ENCODE results near the gene NAB2.
"Not testable (repeated sequence)": the region's sequence is repeated elsewhere in the genome, so short reads cannot be mapped to it uniquely, and the experiment has no call there.

The NAB2 gene

DNA sequence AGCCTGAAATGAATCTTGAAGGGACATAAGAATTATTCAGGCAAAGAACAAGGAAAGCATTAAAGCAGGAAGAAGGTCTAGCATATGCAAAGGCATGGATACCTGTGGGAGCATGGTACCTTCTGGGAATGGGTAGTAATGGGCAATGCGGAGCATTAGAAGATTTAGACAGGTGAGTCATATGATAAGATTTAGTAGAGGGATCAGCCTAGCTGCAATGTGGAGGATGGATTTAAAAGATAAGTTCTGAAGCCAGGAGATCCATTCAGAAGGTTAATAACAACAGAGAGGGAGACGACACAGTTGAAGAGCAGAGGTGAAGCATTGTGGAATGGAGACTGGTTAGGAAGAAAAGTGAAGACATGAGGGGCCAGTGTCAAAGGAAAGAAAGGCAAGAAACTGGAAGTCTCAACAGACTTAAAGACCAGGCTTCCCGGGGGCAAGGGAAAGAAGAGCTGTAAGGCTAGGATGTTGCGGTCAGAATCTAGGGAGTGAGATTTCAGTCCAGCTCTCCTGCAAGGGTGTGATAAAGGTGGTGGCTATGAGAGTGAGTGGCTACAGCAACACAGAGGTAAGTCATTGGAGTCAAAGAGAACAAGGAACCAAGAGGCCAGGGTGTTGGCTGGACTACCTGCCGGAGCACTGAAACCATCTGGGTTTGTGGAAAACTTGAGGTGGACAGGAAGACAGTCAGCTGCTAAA is 27.8 kb downstream of the NAB2 start:
- DNase-seq, result no peak

GRCh38 chr12:57118711-57119271 is 29.9 kb downstream of the NAB2 start:
- DNase-seq, result no peak

- DNase-seq, result no peak
Measured at GRCh38 chr12:57119294-57120085, 30.6 kb downstream of the NAB2 start.

DNA sequence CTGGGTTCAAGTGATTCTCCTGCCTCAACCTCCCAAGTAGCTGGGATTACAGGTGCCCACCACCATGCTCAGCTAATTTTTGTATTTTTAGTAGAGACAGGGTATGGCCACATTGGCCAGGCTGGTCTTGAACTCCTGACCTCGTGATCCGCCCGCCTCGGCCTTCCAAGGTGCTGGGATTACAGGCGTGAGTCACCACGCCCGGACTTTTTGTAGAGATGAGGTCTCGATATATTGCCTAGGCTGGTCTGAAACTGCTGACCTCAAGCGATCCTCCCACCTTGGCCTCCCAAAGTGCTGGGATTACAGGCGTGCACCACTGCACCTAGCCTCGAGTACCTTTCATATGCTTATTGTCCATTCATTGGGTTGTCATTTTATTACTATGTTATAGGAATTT is 31.8 kb downstream of the NAB2 start:
- DNase-seq, result not testable (repeated sequence)

DNA sequence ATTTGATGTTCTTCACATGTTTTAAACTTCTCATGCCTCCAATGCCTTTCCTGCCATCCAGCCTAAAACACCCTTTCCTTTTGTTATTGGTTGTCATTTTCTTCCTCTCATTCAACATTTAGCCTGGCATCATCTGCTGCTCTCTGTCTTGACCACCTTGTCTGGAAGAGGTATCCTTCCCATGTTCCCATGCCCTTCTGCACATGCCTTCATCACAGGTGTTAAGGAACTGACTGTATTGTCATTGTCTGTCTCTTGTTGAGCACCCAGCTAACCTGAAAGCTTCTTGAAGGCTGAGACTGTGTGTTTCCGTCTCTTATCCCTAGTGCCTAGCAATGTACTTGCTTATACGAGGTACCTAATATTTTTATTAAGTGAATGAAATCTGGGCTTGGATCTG is 34.9 kb downstream of the NAB2 start:
- DNase-seq, result no peak

- peak; percentile 24 for DNase-seq
Measured at GRCh38 chr12:57124261-57124877, 35.5 kb downstream of the NAB2 start.

- no peak for DNase-seq
Measured at GRCh38 chr12:57126061-57126460, 37.1 kb downstream of the NAB2 start.

DNA sequence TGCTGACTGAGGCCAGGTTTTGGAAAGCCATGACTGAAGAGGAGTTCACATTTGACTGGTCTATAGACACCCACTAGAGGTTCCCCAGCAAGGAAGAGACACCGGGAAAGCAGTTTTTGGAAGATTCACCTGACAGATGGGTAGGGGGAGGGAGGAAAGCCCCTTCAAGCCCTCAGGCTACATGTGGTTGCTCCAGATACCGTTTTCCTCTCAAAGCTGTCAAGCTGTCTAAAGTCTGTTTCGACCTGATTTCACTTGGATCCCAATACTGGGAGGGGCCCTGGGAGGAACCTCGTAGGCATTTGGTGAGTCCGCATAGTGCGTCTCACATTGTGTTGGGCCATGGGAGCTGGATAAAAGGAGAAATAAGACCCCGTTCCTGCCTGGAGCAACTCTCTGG is 37.6 kb downstream of the NAB2 start:
- DNase-seq, result peak; percentile 68

DNA sequence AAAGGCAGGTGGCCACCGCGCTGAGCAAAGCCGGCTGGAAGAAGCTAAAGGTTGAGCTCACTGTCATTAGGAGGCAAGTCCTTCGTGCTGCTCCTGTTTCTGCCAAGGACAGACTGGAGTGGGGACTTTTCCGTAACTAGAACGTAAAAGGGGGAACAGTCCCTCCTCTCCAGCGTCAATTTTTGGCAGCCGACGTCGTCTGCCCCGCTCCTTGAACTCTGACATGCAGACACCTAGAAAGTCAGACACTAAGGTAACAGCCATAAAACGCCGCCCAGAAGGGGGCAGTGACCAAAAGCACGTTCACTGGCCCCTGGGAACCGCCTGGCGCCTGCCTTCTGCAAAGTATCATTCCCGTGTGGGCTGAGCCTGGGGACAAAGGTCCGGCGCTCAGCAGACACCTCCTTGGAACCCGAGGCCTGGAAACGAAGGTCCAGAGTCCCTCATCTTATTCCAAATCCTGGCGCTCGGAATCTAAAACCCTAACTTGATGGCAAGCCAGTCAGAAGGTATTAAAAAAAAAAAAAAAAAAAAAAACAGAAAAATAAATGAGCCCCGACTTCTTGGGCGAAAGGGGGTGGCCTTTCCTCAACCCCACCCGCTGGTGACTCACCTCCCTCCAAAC is 38.3 kb downstream of the NAB2 start:
- peak; percentile 4 for DNase-seq

DNA sequence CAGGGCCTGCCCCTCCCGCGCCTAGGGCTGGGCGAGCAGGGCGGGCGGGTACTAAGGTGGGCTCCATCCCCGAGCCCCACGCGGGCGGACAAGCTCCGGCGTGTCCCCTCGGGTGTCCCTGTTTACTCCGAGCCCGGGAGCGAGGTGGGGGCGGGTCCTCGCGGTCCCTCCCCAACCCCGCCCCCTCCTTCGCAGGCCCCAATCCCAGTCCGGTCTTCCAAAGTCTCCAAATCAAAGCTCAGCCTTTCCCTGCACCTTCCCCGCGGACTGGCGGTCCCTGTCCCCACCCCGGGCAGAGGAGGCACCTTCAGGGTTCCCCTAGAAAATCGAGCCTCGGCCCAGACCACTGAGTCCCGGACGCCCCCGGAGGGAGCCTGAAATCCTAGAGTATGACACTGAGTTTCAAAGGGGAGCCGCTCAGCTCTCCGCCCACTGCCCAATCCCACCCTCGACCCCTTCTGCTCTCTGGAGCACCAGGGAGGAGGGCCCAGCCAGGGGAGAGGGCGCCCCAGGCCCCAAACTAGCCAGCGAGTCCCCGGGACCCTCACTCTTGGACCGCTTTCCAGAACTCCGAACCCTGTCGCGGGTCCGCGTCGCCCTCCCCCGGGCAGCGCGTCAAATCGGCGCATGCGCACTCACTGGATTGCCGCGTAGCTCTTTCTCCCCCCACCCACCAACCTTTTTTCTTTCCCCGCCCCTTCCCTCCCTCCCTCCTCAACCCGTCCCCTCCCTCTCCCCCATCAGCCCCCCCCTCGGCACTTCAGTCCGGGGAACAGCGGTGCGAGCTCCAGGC is 39.0 kb downstream of the NAB2 start, which contains the start of gene LRP1:
LRP1 (plus strand) TSS at position 758 of the 793 bp plus-strand sequence. CDS start 482 bp downstream, outside the sequence.
- no peak for DNase-seq

GRCh38 chr12:57128519-57129247 is 39.8 kb downstream of the NAB2 start:
- DNase-seq, result no peak

DNA sequence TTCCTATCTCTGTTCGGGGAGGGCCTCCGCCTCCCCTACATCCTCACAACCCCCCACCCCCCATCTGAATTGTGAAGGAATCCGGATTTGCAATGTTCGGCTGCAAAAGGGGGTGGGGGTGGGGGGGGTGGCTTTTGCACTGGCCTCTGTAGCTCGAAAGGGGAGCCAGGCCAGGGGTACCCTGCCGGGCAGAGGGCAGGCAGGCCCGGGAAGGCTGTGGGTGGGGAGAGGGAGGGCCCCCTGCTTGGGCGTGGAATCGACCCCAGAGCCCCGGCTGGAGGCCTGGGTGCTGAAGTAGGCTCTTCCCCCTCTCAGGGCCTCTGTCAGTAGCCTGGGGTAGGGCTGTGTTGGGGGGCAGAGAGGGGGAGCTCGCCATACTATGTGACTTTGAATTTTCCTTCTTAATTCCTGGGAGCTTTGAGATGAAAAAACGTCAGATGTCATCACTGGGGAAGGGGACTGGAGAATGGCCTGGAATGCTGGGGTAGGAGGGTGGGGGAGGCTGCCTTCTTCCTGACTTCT is 40.5 kb downstream of the NAB2 start:
- no peak for DNase-seq

- DNase-seq, result no peak
Measured at GRCh38 chr12:57129889-57130288, 41.0 kb downstream of the NAB2 start.

DNA sequence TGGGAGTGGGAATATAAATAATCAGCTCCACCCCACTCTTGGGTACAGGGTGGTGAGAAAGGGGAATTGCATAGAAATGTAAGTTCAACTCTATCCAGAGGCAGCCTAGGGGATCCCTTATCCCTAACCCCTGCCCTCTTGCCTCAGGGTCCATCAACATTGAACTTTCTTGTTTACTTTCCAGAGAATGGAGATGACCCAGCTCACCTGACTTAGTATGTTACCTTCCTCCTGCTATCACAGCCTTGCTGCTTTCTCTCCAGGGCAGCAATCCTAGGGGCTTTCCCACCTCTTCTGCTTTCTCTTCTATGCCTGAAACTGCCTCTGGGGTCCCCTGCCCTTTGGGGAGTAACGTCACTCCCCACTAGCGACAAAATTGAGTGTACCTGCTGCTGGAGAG is 42.0 kb downstream of the NAB2 start:
- DNase-seq, result no peak

DNA sequence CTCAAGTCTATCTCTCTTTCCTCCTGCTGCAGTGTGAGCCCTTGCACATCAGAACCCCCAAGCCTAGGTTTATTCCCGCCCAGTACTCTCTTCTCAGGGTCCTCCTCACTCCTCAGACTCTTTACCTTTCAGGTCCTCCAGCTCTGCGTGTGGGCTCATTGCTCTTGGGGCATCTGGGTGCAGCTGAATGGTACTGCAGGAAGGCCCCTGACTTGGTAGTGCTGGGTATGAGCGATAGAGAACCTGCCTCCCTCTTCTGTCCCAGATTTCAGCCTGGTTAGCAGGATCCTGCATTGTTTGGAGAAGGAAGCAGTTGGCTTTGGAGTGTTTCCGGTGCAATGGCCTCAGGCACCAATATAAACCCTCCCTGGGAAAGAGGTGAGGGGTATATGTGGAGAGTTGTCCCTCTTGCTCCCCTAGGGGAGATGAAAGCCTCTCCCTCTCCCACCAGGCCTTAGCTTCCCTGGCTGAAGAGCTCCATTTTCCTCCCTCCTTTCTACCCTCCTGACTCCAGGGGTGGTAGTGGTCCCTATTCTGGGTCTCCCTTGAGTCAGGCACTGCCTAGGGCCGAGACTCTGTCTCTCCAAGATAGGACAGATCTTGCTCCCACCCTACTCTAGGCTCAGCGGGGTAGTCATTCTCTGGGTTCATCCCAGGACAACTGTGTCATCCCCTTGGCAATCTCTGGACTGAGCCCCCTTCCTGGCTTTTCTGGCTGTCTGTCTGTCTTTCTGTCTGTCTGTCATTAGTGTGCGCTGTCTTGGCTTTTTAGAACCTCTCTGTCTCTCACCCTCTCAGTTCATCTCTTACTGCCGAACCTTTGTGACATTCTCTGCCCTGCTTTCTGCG is 43.2 kb downstream of the NAB2 start:
- no peak for DNase-seq

DNA sequence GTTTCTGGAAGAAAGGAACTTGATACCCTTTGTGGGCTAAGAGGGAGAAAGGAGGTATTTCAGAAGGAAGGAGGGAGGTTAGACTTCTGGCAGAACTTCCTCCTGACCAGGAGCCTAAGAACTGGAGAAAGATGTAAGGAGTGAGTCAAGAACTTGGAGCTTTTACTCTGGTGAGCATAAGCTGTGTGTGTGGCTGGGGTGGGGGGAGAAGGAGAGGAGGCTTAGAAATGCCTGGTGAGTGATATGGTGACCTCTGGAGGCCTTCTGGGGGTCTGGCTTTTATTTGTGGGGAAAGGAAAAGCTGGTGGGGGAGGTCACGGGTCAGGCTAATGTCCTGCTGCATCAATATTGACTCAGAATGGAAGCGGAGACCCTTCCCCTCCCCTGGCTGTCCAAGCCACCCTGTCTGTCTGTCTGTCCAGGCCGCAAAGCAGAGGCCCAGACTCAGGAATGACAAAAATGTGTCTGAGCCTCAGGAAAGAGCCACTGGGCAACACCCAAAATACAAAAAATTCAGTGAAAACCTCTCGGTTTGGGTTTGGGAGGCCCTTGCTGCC is 44.2 kb downstream of the NAB2 start:
- no peak for DNase-seq

GRCh38 chr12:57133916-57134315 is 45.0 kb downstream of the NAB2 start:
- DNase-seq, result no peak

DNA sequence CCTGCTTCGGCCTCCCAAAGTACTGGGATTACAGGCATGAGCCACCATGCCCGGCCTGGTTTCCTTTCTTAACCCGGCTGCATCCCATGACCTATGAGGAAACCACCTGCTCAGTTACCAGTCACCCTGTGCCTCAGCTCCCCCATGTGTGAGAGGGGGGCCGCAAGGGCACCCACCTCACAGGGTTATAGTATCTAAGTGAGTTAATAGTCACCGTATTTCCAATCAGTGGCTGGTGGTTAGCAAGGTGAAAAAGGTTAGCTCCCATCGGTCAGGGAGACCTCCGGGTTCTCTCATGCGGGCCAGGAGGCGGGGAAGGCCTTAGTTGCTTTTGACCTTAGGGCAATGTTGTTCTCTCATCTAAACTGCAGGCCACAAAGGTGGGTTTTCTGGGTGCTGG is 46.0 kb downstream of the NAB2 start:
- no peak for DNase-seq

DNA sequence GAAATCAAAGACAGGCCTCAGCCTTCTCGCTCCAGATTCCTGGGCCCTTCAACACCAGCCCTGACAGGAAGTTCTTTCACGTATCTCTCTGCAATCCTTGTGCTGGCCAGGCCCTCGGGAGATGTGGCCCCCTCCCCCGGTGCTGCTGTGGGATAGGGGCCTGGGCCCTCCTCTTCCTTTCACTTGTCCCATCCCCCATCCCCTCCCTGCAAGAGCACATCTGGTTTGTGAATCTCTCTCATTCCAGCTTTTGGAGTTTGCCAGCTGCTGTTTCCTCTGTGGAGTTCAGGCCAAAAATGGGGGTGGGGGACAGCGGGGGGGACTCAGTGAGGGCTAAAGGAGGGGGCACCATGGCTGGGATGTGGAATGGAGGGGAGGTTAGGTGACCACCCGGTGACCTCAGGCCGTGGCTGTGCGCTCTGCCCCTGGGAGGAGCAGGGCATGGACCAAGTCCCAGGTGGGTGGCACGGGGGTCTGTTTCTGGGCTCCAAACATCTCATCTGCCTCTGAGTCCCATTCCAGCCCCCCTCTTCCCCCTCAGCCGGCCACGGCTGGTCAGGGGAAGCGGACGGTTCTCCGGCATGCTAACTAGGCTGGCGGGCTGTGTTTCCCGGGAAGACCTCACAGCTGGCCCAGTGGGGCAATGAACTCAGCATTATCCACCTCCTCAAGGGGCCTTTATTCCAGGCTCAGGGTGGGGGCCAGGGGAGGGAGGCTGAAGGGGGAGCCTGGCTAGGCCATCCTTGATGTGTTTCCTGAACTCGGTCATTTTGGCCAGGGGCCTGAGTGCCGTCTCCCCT is 46.8 kb downstream of the NAB2 start:
- no peak for DNase-seq

Measured in NCI-H524 treated with DMSO at 0.1 percent for 48 hours (cell line).